Measurements from ENCODE around the gene TAS2R3. TPM values are rescaled to one million over a fixed set of nuclear protein-coding genes. Genes with fewer than 3 reads are reported as not detected.

Gene TAS2R3
- total RNA-seq, 1 experiment from 2014 or later = 1.2 TPM

DNA sequence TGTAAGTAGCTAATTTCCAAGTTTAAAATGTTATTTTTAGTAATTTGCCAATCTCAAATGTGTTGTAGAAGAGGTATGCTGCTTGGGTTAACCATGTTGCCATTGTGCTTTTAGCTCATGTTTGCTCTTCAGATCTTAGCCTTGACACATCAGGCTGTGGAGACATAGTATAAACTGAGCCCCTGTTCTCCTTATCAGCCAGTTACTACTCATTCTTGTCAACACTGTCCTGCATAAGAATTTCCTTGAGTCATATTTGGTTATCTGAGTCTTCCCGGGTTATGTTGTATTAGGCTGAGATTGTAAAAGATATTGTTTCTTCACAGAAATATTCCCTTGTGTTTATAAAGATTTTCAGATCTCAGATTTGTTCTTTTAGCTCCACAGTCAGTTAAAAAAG, 21.7 kb upstream of the TAS2R3 start:
- no peaks in the 10 kb centered on the region for H3K9me3 Mint-ChIP-seq
- CTCF ChIA-PET = no interaction called here
- H3K27ac Mint-ChIP-seq = no peak overlapping the region
- ATAC-seq (no peak), DNase-seq (ENCODE audit: low spot score) (no peak)
- peaks cover 72% of the 10 kb centered on the region for H3K36me3 Mint-ChIP-seq
- peaks cover 16% of the 10 kb centered on the region for H3K4me1 Mint-ChIP-seq
- H3K4me3 Mint-ChIP-seq = no peak overlapping the region
- TF ChIP-seq, protein P1, sequence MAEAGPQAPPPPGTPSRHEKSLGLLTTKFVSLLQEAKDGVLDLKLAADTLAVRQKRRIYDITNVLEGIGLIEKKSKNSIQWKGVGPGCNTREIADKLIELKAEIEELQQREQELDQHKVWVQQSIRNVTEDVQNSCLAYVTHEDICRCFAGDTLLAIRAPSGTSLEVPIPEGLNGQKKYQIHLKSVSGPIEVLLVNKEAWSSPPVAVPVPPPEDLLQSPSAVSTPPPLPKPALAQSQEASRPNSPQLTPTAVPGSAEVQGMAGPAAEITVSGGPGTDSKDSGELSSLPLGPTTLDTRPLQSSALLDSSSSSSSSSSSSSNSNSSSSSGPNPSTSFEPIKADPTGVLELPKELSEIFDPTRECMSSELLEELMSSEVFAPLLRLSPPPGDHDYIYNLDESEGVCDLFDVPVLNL (CRISPR knock-in tag; IDR thresholded peaks at IDR 0.05; ENCODE audit: borderline replicate concordance, low read depth) = no peak
- TF ChIP-seq EMX1 (CRISPR knock-in tag; IDR thresholded peaks at IDR 0.05) (no peak), ETV6 (CRISPR knock-in tag; IDR thresholded peaks at IDR 0.05) (no peak), ZNF138 (CRISPR knock-in tag; conservative IDR thresholded peaks at IDR 0.05) (no peak), JAZF1 (CRISPR knock-in tag; IDR thresholded peaks at IDR 0.05) (no peak), SP1 (CRISPR knock-in tag; conservative IDR thresholded peaks at IDR 0.05) (no peak), MXD4 (CRISPR knock-in tag; IDR thresholded peaks at IDR 0.05; ENCODE audit: borderline replicate concordance) (no peak), GABPB1 (CRISPR knock-in tag; IDR thresholded peaks at IDR 0.05) (no peak), NR3C1 (CRISPR knock-in tag; conservative IDR thresholded peaks at IDR 0.05; ENCODE audit: low read depth) (no peak), ZNF317 (CRISPR knock-in tag; IDR thresholded peaks at IDR 0.05; ENCODE audit: borderline replicate concordance, low read depth) (no peak), ZNF263 (CRISPR knock-in tag; IDR thresholded peaks at IDR 0.05; ENCODE audit: low read depth) (no peak)
- TF ChIP-seq, protein P2, sequence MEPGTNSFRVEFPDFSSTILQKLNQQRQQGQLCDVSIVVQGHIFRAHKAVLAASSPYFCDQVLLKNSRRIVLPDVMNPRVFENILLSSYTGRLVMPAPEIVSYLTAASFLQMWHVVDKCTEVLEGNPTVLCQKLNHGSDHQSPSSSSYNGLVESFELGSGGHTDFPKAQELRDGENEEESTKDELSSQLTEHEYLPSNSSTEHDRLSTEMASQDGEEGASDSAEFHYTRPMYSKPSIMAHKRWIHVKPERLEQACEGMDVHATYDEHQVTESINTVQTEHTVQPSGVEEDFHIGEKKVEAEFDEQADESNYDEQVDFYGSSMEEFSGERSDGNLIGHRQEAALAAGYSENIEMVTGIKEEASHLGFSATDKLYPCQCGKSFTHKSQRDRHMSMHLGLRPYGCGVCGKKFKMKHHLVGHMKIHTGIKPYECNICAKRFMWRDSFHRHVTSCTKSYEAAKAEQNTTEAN (CRISPR knock-in tag; IDR thresholded peaks at IDR 0.05) = no peak
- TF ChIP-seq, protein P3, sequence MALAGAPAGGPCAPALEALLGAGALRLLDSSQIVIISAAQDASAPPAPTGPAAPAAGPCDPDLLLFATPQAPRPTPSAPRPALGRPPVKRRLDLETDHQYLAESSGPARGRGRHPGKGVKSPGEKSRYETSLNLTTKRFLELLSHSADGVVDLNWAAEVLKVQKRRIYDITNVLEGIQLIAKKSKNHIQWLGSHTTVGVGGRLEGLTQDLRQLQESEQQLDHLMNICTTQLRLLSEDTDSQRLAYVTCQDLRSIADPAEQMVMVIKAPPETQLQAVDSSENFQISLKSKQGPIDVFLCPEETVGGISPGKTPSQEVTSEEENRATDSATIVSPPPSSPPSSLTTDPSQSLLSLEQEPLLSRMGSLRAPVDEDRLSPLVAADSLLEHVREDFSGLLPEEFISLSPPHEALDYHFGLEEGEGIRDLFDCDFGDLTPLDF (CRISPR knock-in tag; IDR thresholded peaks at IDR 0.05) = no peak
- TF ChIP-seq, protein P4, sequence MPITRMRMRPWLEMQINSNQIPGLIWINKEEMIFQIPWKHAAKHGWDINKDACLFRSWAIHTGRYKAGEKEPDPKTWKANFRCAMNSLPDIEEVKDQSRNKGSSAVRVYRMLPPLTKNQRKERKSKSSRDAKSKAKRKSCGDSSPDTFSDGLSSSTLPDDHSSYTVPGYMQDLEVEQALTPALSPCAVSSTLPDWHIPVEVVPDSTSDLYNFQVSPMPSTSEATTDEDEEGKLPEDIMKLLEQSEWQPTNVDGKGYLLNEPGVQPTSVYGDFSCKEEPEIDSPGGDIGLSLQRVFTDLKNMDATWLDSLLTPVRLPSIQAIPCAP (CRISPR knock-in tag; IDR thresholded peaks at IDR 0.05) = no peak
- TF ChIP-seq, protein P5, sequence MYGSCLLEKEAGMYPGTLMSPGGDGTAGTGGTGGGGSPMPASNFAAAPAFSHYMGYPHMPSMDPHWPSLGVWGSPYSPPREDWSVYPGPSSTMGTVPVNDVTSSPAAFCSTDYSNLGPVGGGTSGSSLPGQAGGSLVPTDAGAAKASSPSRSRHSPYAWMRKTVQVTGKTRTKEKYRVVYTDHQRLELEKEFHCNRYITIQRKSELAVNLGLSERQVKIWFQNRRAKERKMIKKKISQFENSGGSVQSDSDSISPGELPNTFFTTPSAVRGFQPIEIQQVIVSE (CRISPR knock-in tag; IDR thresholded peaks at IDR 0.05; ENCODE audit: borderline replicate concordance) = no peak
- TF ChIP-seq, protein P6, sequence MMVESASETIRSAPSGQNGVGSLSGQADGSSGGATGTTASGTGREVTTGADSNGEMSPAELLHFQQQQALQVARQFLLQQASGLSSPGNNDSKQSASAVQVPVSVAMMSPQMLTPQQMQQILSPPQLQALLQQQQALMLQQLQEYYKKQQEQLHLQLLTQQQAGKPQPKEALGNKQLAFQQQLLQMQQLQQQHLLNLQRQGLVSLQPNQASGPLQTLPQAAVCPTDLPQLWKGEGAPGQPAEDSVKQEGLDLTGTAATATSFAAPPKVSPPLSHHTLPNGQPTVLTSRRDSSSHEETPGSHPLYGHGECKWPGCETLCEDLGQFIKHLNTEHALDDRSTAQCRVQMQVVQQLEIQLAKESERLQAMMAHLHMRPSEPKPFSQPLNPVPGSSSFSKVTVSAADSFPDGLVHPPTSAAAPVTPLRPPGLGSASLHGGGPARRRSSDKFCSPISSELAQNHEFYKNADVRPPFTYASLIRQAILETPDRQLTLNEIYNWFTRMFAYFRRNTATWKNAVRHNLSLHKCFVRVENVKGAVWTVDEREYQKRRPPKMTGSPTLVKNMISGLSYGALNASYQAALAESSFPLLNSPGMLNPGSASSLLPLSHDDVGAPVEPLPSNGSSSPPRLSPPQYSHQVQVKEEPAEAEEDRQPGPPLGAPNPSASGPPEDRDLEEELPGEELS (CRISPR knock-in tag; IDR thresholded peaks at IDR 0.05) = no peak
- TF ChIP-seq, protein P7, sequence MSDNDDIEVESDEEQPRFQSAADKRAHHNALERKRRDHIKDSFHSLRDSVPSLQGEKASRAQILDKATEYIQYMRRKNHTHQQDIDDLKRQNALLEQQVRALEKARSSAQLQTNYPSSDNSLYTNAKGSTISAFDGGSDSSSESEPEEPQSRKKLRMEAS (CRISPR knock-in tag; IDR thresholded peaks at IDR 0.05) = no peak
- POLR2A ChIA-PET = no interaction called here
- no peaks in the 10 kb centered on the region for H3K27me3 Mint-ChIP-seq (ENCODE audit: low read depth)

DNA sequence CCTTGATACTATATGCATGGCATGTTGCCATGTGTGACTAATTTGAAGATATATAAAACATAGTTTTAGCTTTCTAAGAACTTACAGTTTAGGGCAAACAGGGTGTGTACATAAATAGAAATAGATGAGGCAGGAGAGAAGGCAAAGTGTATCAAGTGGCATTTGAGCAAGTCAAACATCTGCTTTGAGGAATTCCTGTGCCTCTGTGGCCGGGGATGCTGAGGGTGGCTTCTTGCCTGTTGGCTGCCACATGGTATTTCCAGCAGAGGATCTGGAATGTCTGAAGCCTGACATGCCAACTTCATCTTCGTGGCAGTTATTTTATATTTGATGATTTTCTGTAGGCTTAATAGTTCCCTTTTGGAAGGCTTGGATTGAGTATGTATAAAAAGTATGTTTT, 19.8 kb upstream of the TAS2R3 start:
- no peaks in the 10 kb centered on the region for H3K9me3 Mint-ChIP-seq
- H3K4me3 Mint-ChIP-seq = no peak overlapping the region
- no peak overlapping the region for H3K27ac Mint-ChIP-seq
- peaks cover 8% of the 10 kb centered on the region for H3K4me1 Mint-ChIP-seq
- H3K27me3 Mint-ChIP-seq (ENCODE audit: low read depth) = no peaks in the 10 kb centered on the region
- POLR2A ChIA-PET = no interaction called here
- DNase-seq (ENCODE audit: low spot score) (no peak), ATAC-seq (no peak)
- CTCF ChIA-PET = no interaction called here
- peaks cover 79% of the 10 kb centered on the region for H3K36me3 Mint-ChIP-seq
- TF ChIP-seq NR2C2 (CRISPR knock-in tag; IDR thresholded peaks at IDR 0.05) (no peak), EMX1 (CRISPR knock-in tag; IDR thresholded peaks at IDR 0.05) (no peak), ZNF423 (CRISPR knock-in tag; IDR thresholded peaks at IDR 0.05) (no peak), ZNF138 (CRISPR knock-in tag; conservative IDR thresholded peaks at IDR 0.05) (no peak), NR1H2 (CRISPR knock-in tag; IDR thresholded peaks at IDR 0.05) (no peak), SP1 (CRISPR knock-in tag; conservative IDR thresholded peaks at IDR 0.05) (no peak), NFE2L1 (CRISPR knock-in tag; IDR thresholded peaks at IDR 0.05) (no peak), ZNF317 (CRISPR knock-in tag; IDR thresholded peaks at IDR 0.05; ENCODE audit: borderline replicate concordance, low read depth) (no peak)
- TF ChIP-seq, protein P8, sequence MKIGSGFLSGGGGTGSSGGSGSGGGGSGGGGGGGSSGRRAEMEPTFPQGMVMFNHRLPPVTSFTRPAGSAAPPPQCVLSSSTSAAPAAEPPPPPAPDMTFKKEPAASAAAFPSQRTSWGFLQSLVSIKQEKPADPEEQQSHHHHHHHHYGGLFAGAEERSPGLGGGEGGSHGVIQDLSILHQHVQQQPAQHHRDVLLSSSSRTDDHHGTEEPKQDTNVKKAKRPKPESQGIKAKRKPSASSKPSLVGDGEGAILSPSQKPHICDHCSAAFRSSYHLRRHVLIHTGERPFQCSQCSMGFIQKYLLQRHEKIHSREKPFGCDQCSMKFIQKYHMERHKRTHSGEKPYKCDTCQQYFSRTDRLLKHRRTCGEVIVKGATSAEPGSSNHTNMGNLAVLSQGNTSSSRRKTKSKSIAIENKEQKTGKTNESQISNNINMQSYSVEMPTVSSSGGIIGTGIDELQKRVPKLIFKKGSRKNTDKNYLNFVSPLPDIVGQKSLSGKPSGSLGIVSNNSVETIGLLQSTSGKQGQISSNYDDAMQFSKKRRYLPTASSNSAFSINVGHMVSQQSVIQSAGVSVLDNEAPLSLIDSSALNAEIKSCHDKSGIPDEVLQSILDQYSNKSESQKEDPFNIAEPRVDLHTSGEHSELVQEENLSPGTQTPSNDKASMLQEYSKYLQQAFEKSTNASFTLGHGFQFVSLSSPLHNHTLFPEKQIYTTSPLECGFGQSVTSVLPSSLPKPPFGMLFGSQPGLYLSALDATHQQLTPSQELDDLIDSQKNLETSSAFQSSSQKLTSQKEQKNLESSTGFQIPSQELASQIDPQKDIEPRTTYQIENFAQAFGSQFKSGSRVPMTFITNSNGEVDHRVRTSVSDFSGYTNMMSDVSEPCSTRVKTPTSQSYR (CRISPR knock-in tag; IDR thresholded peaks at IDR 0.05) = no peak
- TF ChIP-seq, protein P4 (CRISPR knock-in tag; IDR thresholded peaks at IDR 0.05) = no peak
- TF ChIP-seq, protein P9, sequence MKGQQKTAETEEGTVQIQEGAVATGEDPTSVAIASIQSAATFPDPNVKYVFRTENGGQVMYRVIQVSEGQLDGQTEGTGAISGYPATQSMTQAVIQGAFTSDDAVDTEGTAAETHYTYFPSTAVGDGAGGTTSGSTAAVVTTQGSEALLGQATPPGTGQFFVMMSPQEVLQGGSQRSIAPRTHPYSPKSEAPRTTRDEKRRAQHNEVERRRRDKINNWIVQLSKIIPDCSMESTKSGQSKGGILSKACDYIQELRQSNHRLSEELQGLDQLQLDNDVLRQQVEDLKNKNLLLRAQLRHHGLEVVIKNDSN (CRISPR knock-in tag; IDR thresholded peaks at IDR 0.05) = no peak

All from WTC11 (cell line).